Measurements from ENCODE around the gene SLC35F1.

DNA sequence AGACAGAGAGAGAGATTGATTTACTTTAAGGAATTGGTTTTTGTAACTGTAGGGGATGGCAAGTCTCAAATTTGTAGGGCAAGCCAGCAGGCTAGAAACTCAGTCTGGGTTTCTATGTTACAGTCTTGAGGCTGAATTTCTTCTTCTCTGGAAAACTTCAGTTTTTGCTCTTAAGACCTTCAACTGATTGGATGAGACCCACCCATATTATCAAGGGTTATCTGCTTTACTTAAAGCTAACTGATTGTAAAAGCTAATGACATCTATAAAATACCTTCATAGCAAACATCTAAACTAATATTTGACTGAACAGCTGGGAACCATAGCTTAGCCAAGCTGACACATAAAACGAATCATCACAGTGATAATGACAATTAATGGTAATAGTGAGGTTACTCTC, 22.4 kb downstream of the SLC35F1 start:
- TF ChIP-seq EZH2phosphoT487 (IDR thresholded peaks at IDR 0.05; ENCODE audit: insufficient read depth, low read depth), result no peak
- TF ChIP-seq EZH2 (IDR thresholded peaks at IDR 0.05; ENCODE audit: insufficient read depth, poor library complexity, severe bottlenecking), result no peak
